Hepatocyte (in vitro differentiated cells): ENCODE results near the gene C14orf180. TPM values are rescaled to one million over a fixed set of nuclear protein-coding genes. Genes with fewer than 3 reads are reported as not detected.
"Not testable (repeated sequence)": the region's sequence is repeated elsewhere in the genome, so short reads cannot be mapped to it uniquely, and the experiment has no call there.

Source experiments
- DNase-seq: peaks from one replicate; pipeline ENCODE4 v3.0.0-alpha.2; 2016; ENCODE audit warnings: low spot score
- H2AFZ ChIP-seq: fragments of 200-600 bp; sonication (generic); 2 replicates; pipeline ENCODE4 v1.6.0; 2016; ENCODE audit warnings: antibody characterized with exemption, mild to moderate bottlenecking
- H3K27ac ChIP-seq: fragments of 200-600 bp; sonication (generic); 2 replicates; pipeline ENCODE4 v1.5.1; 2016; ENCODE audit warnings: mild to moderate bottlenecking
- H3K27me3 ChIP-seq: fragments of 200-600 bp; sonication (generic); 2 replicates; pipeline ENCODE4 v1.6.1; 2016
- H3K36me3 ChIP-seq: fragments of 200-600 bp; sonication (generic); replicated peaks from 2 replicates; pipeline ENCODE4 v1.5.1; 2016; ENCODE audit warnings: low read depth; ENCODE audit not compliant: insufficient read depth
- H3K4me1 ChIP-seq: fragments of 200-600 bp; sonication (generic); 2 replicates; pipeline ENCODE4 v1.5.1; 2016; ENCODE audit warnings: mild to moderate bottlenecking, moderate library complexity; ENCODE audit not compliant: insufficient read depth
- H3K4me2 ChIP-seq: fragments of 200-600 bp; sonication (generic); 2 replicates; pipeline ENCODE4 v1.6.0; 2016
- H3K4me3 ChIP-seq: fragments of 200-600 bp; sonication (generic); 2 replicates; pipeline ENCODE4 v1.5.1; 2016; ENCODE audit warnings: mild to moderate bottlenecking
- H3K79me2 ChIP-seq: fragments of 200-600 bp; sonication (generic); 2 replicates; pipeline ENCODE4 v1.6.0; 2017; ENCODE audit warnings: mild to moderate bottlenecking
- H3K9me2 ChIP-seq: fragments of 200-600 bp; sonication (generic); replicated peaks from 2 replicates; pipeline ENCODE4 v1.6.0; 2017; ENCODE audit warnings: mild to moderate bottlenecking; ENCODE audit not compliant: insufficient read depth
- H3K9me3 ChIP-seq: fragments of 200-600 bp; sonication (generic); 2 replicates; pipeline ENCODE4 v1.5.1; 2016; ENCODE audit warnings: low read depth, mild to moderate bottlenecking
- H4K20me1 ChIP-seq: fragments of 200-600 bp; sonication (generic); 2 replicates; pipeline ENCODE4 v1.6.0; 2016; ENCODE audit warnings: mild to moderate bottlenecking; ENCODE audit not compliant: insufficient read depth, poor library complexity, severe bottlenecking
- EZH2 ChIP-seq: fragments of 200-600 bp; sonication (generic); IDR thresholded peaks from 2 replicates; pipeline ENCODE4 v1.6.1; 2016; ENCODE audit warnings: antibody characterized with exemption, mild to moderate bottlenecking, borderline replicate concordance
- EZH2phosphoT487 ChIP-seq: fragments of 200-600 bp; sonication (generic); IDR thresholded peaks from one replicate; pipeline ENCODE4 v1.6.1; 2018; ENCODE audit warnings: antibody characterized with exemption, mild to moderate bottlenecking, low read depth, moderate library complexity; ENCODE audit not compliant: unreplicated experiment, severe bottlenecking
- WGBS: methylation state at CpG from one replicate; pipeline ENCODE4 v1.1.6; 2016; ENCODE audit warnings: low lambda C conversion rate; ENCODE audit errors: missing lambda C conversion rate; 5-methylcytosine and 5-hydroxymethylcytosine counted together
- polyA plus RNA-seq: library from polyadenylated mRNA; unstranded; fragments of >200 nt; fragmentation: Nextera tagmentation; extraction: Ambion mirVana; gene quantifications from 2 replicates; pipeline ENCODE4 v1.2.1, GENCODE V29; 2016
- total RNA-seq: library from RNA; depleted of rRNA; stranded (reverse); fragments of >200 nt; gene quantifications from 2 replicates; pipeline ENCODE4 v1.2.3, GENCODE V29; 2014
- TF ChIP-seq, protein P1 (sequence below): fragments of 200-600 bp; sonication (generic); IDR thresholded peaks from 2 replicates; pipeline ENCODE4 v1.5.1; 2016; ENCODE audit warnings: antibody characterized with exemption, mild to moderate bottlenecking; ENCODE audit not compliant: poor library complexity

Gene C14orf180
- total and polyA plus RNA-seq, 2 experiments from 2014 or later, result 1.1 to 1.2 TPM

DNA sequence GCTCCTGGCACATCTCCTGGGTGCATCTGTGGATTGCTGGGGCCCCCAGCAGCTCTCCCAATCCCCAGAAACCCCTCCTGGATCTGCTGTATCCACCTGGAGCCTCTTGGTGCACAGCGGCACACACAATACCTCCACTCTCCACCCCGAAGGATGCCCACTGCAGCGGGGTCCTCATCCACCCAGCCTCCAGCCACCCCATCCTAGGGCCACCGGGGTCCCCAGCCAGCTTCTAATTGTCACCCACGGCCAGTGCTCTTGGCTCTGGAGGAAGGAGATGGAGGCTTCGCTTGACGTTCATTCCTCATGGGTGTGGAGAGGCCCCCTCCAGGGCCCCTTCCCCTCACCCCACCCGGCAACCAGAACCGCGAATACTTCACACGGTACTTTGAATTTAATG, 56.6 kb downstream of the C14orf180 start:
- Histone ChIP-seq H3K4me1 (peaks cover 3% of the 10 kb centered on the region), H3K9me3 (no peaks in the 10 kb centered on the region), H3K36me3 (no peaks in the 10 kb centered on the region), H3K27ac (no peak overlapping the region), H4K20me1 (no peaks in the 10 kb centered on the region), H3K79me2 (no peaks in the 10 kb centered on the region), H3K27me3 (peaks cover 10% of the 10 kb centered on the region), H2AFZ (no peak overlapping the region), H3K9me2 (no peaks in the 10 kb centered on the region), H3K4me3 (no peak overlapping the region), H3K4me2 (no peak overlapping the region)
- no peak for TF ChIP-seq EZH2
- TF ChIP-seq, protein P1, sequence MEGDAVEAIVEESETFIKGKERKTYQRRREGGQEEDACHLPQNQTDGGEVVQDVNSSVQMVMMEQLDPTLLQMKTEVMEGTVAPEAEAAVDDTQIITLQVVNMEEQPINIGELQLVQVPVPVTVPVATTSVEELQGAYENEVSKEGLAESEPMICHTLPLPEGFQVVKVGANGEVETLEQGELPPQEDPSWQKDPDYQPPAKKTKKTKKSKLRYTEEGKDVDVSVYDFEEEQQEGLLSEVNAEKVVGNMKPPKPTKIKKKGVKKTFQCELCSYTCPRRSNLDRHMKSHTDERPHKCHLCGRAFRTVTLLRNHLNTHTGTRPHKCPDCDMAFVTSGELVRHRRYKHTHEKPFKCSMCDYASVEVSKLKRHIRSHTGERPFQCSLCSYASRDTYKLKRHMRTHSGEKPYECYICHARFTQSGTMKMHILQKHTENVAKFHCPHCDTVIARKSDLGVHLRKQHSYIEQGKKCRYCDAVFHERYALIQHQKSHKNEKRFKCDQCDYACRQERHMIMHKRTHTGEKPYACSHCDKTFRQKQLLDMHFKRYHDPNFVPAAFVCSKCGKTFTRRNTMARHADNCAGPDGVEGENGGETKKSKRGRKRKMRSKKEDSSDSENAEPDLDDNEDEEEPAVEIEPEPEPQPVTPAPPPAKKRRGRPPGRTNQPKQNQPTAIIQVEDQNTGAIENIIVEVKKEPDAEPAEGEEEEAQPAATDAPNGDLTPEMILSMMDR, result no peak
- TF ChIP-seq EZH2phosphoT487, result no peak
- DNase-seq, result no peak
- 98% methylated on average over 6 of the region's 11 CpGs for WGBS

DNA sequence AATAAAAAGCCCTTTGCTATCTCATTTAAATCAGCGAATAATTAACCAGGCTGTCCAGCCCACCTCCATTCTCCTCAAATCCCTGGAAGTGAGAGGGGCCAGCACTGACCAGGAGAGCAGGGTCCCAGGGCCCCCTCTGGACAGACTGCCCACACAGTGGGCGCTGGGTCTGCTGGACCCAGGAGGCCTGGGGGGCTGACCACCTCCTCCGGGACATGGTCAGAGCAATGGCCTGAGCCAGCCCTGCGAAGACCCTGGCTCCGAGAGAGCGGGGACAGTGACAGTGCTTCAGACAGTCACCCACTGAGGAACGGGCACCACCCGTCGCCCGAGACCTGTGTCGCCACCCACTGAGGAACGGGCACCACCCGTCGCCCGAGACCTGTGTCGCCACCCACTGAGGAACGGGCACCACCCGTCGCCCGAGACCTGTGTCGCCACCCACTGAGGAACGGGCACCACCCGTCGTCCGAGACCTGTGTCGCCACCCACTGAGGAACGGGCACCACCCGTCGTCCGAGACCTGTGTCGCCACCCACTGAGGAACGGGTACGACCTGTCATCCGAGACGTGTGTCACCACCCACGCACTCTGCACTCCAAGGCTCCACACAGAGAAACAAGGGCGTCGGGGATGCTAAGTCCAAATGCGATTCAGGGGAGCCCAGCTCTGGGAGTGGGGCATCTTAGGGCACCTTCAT, 57.4 kb downstream of the C14orf180 start:
- H4K20me1 ChIP-seq, H3K27me3 ChIP-seq: not testable (repeated sequence)
- WGBS, result 95% methylated on average over 31 of the region's 39 CpGs

DNA sequence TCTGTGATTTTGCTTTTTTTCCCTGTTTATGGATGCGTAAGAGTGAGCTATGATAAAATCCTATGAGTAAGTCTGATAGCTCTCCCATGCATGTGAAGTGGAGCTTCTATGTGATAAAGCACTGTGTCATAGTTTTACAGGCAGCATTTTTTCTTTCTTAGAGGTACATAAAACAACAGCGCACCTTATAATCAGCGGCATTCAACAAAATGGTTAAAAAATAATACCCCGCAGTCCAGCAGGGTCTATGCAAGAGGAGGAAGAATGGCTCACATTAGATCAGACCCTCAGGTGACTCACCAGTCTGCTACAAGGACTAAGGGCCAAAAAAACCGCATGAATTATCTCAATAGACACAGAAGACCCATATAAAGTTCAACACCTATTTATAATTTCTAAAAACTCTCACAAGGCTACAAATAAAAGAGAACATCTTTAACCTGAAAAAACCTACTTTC, 58.0 kb downstream of the C14orf180 start:
- TF ChIP-seq EZH2, result no peak
- TF ChIP-seq, protein P1, result no peak
- TF ChIP-seq EZH2phosphoT487, result no peak
- Histone ChIP-seq H2AFZ (no peak overlapping the region), H3K9me3 (no peaks in the 10 kb centered on the region), H4K20me1 (no peaks in the 10 kb centered on the region), H3K4me1 (peaks cover 3% of the 10 kb centered on the region), H3K9me2 (no peaks in the 10 kb centered on the region), H3K27me3 (peaks cover 10% of the 10 kb centered on the region), H3K27ac (no peak overlapping the region), H3K4me3 (no peak overlapping the region), H3K36me3 (no peaks in the 10 kb centered on the region), H3K79me2 (no peaks in the 10 kb centered on the region), H3K4me2 (no peak overlapping the region)
- WGBS, result 81% methylated on average over 5 of the region's 5 CpGs
- no peak for DNase-seq

More for the DNA sequence above, 57.4 kb downstream of the C14orf180 start:
- not testable (repeated sequence) for H3K9me3 ChIP-seq, H3K4me1 ChIP-seq, H3K9me2 ChIP-seq, H3K36me3 ChIP-seq, H3K79me2 ChIP-seq, H3K4me2 ChIP-seq, H2AFZ ChIP-seq, DNase-seq, H3K27ac ChIP-seq, H3K4me3 ChIP-seq

DNA sequence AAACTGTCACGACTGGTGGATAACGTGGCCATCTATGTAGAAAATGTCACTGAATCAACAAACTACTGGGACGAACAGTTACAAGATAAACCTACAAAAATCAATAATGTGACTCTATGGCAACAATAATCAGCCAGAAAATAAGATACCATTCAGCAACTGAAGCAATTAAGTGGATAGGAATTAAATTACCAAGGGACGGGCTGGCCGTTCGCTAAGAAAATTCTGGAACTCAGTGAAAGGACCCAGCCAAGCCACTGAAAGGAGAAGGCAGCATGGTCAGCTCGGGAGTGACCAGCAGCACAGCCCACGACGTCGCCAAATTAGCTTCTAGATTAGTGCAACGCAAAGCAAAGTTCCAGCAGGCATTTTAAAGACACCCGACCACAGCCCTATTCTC, 58.6 kb downstream of the C14orf180 start:
- Histone ChIP-seq H4K20me1 (no peaks in the 10 kb centered on the region), H2AFZ (no peak overlapping the region), H3K79me2 (no peaks in the 10 kb centered on the region), H3K9me3 (no peaks in the 10 kb centered on the region), H3K4me3 (no peak overlapping the region), H3K36me3 (no peaks in the 10 kb centered on the region), H3K27me3 (peaks cover 10% of the 10 kb centered on the region), H3K9me2 (no peaks in the 10 kb centered on the region), H3K27ac (no peak overlapping the region), H3K4me1 (peaks cover 3% of the 10 kb centered on the region), H3K4me2 (no peak overlapping the region)
- TF ChIP-seq EZH2 (no peak), EZH2phosphoT487 (no peak)
- TF ChIP-seq, protein P1, result no peak
- DNase-seq, result no peak
- 49% methylated on average over 12 of the region's 12 CpGs for whole genome bisulfite sequencing
